Hepatocyte (in vitro differentiated cells): Measurements from ENCODE around the gene ARAP1.

Experiments used
- CTCF ChIP-seq: fragments of 200-600 bp; sonication (generic); IDR thresholded peaks from 2 replicates; pipeline ENCODE4 v1.5.1; 2016; ENCODE audit warnings: antibody characterized with exemption, mild to moderate bottlenecking; ENCODE audit not compliant: poor library complexity
- EZH2phosphoT487 ChIP-seq: fragments of 200-600 bp; sonication (generic); IDR thresholded peaks from one replicate; pipeline ENCODE4 v1.6.1; 2018; ENCODE audit warnings: antibody characterized with exemption, mild to moderate bottlenecking, low read depth, moderate library complexity; ENCODE audit not compliant: unreplicated experiment, severe bottlenecking

DNA sequence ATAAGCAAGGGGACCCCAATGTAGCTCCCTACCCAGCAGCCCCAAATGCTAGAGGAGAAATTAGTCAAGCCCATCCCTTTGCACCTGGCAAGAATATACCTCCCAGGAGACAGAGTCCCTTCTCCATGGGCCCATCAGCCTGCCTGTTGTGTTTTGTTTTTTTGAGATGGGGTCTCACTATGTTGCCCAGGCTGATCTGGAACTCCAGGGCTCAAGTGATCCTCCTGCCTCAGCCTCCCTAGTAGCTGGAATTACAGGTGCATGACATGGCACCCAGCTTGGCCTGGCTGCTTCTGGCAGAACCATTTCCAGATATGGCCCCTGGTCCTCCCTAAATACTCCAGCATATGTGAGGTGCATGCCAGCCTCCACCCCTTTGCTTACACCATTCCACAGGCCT is 100.1 kb downstream of the ARAP1 start:
- TF ChIP-seq CTCF (no peak), EZH2phosphoT487 (no peak)
